Panc1 (cell line): ENCODE measurements around the gene TAMALIN. TPM values are rescaled to one million over a fixed set of nuclear protein-coding genes. Genes with fewer than 3 reads are reported as not detected.

ENCODE experiments used
- ATAC-seq: fragments of 200-7000 bp; cut with Tn5 transposase; 2 replicates; pipeline ENCODE4 v1.9.1; 2020; ENCODE audit warnings: mild to moderate bottlenecking, moderate library complexity
- BruUV-seq: library from RNA; stranded (reverse); fragments of 400-500 nt; replicated peaks from 2 replicates; lab custom pipeline; 2021; lab: Mats Ljungman, UMichigan
- CTCF ChIA-PET: fragments of 300-600 bp; sonication (Branson Sonifier 250); formaldehyde crosslinking; loops from one replicate; lab custom pipeline; 2022; ENCODE audit warnings: antibody characterized with exemption; lab: Charles Lee
- POLR2A ChIA-PET: fragments of 300-600 bp; sonication (Branson Sonifier 250); formaldehyde crosslinking; loops from one replicate; lab custom pipeline; 2022; ENCODE audit warnings: antibody characterized with exemption; lab: Charles Lee
- DNase-seq: peaks from one replicate; pipeline ENCODE4 v3.0.0-alpha.2; 2010; ENCODE audit warnings: low read depth, low spot score
- H3K27ac ChIP-seq: 2 replicates; pipeline ENCODE4 v1.5.1; 2011; ENCODE audit warnings: mild to moderate bottlenecking, low read length, inconsistent platforms
- H3K27me3 ChIP-seq: fragments of 200-500 bp; sonication (Bioruptor generic); 2 replicates; pipeline ENCODE4 v1.6.0; 2014; ENCODE audit warnings: low read length, inconsistent platforms; ENCODE audit not compliant: control insufficient read depth, insufficient read depth
- H3K36me3 ChIP-seq: fragments of 200-500 bp; sonication (Bioruptor generic); 2 replicates; pipeline ENCODE4 v1.5.1; 2014; ENCODE audit warnings: inconsistent platforms, mild to moderate bottlenecking, low read length, moderate library complexity; ENCODE audit not compliant: control insufficient read depth, insufficient read depth
- H3K4me1 ChIP-seq: 2 replicates; pipeline ENCODE4 v1.5.1; 2011; ENCODE audit warnings: inconsistent platforms, mild to moderate bottlenecking, low read length, moderate library complexity; ENCODE audit not compliant: control insufficient read depth, insufficient read depth
- H3K4me3 ChIP-seq, 2 experiments: 2 replicates each; pipeline ENCODE4 v1.5.1; 2011 to 2012; ENCODE audit warnings: low read depth in 2 of 2, low read length in 2 of 2, mild to moderate bottlenecking in 2 of 2, inconsistent platforms in 1 of 2, moderate library complexity in 1 of 2
- H3K9me3 ChIP-seq: fragments of 200-500 bp; sonication (Bioruptor generic); 2 replicates; pipeline ENCODE4 v1.5.1; 2014; ENCODE audit warnings: low read depth, mild to moderate bottlenecking, inconsistent platforms, low read length, moderate library complexity; ENCODE audit not compliant: control insufficient read depth, insufficient read depth
- POLR2AphosphoS5 ChIP-seq: IDR thresholded peaks from 2 replicates; pipeline ENCODE4 v1.6.1; 2012; ENCODE audit warnings: mild to moderate bottlenecking, low read depth, low read length, moderate library complexity
- SIN3A ChIP-seq: IDR thresholded peaks from 2 replicates; pipeline ENCODE4 v1.6.1; 2012; ENCODE audit warnings: low read depth, mild to moderate bottlenecking, low read length, moderate library complexity, borderline replicate concordance; ENCODE audit not compliant: insufficient read depth
- TCF7L2 ChIP-seq: IDR thresholded peaks from 2 replicates; pipeline ENCODE4 v1.6.1; 2011; ENCODE audit warnings: mild to moderate bottlenecking, low read depth, low read length, inconsistent platforms
- in situ Hi-C: cut with HindIII; loops from 2 replicates; pipeline ENCODE4 v1.10.0; 2016; ENCODE audit warnings: low sequenced_read_pairs, low pct_unique_long_range_greater_than_20kb
- intact Hi-C: fragments of 100-400 bp; cut with micrococcal nuclease; formaldehyde crosslinking; loops from one replicate; pipeline ENCODE4 v1.10.0; 2022; ENCODE audit not compliant: unreplicated experiment
- total RNA-seq: library from RNA; stranded (reverse); gene quantifications from one replicate; pipeline ENCODE4 v1.2.1, GENCODE V29; 2021; ENCODE audit not compliant: unreplicated experiment
- TF ChIP-seq, protein P1 (sequence below): fragments of 450-650 bp; IDR thresholded peaks from 2 replicates; pipeline ENCODE4 v1.5.1; 2017; ENCODE audit warnings: mild to moderate bottlenecking
- TF ChIP-seq, protein P2 (sequence below), 2 experiments: IDR thresholded peaks; 2 replicates each; pipeline ENCODE4 v1.6.1; 2011 to 2012; ENCODE audit warnings: low read depth in 2 of 2, control low read depth in 1 of 2, low read length in 1 of 2, mild to moderate bottlenecking in 1 of 2, moderate library complexity in 1 of 2; ENCODE audit not compliant: insufficient read depth in 1 of 2

The TAMALIN gene
- total RNA-seq, 1 experiment from 2014 or later, result 0.82 TPM

DNA sequence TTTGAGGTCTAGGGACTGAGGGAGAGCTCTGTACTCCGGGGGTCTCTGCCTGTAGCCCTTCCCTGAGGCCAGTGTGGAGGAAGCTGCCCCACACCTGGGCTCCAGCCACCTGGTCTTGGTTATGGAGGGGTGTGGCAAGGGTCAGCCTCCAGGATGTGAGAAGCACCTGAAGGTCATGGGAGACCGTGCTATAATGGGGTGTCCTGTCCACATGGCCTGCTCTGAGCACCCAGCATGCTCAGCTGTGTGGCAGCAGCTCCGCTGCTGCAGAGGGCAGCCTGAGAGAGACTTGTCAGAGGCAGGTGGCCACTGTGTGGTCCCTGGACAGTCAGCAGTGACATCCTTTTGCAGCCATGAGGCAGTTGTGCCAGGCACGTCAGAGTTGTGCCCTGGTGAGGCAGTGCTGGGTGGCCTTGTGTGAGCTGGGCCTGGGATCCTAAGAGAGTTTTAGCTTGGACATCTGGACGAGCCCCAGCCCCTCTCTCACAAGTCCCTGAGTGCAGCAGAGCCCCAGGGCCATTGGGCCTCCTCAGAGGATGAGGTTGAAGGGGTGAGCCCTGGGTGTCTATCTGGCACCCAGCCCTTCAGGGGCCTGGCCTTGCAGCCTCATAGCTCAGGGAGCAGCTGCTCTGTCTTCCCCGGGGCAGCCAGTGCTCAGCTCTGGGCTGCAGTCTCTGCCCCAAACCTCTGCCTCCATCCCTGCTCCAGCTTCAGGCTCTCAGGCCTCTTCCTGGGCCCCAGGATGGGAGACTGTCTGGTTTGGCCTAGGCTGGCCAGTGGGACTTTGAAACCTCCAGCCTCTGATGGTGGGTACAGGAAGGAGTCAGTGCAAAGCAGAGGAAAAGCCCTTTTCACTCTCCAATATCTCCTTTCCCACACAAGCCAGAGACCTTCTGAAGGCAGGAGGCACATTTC, 55.7 kb downstream of the TAMALIN start:
- no peaks in the 10 kb centered on the region for H3K4me1 ChIP-seq
- TF ChIP-seq POLR2AphosphoS5 (no peak), SIN3A (no peak), TCF7L2 (no peak)
- TF ChIP-seq, protein P1, sequence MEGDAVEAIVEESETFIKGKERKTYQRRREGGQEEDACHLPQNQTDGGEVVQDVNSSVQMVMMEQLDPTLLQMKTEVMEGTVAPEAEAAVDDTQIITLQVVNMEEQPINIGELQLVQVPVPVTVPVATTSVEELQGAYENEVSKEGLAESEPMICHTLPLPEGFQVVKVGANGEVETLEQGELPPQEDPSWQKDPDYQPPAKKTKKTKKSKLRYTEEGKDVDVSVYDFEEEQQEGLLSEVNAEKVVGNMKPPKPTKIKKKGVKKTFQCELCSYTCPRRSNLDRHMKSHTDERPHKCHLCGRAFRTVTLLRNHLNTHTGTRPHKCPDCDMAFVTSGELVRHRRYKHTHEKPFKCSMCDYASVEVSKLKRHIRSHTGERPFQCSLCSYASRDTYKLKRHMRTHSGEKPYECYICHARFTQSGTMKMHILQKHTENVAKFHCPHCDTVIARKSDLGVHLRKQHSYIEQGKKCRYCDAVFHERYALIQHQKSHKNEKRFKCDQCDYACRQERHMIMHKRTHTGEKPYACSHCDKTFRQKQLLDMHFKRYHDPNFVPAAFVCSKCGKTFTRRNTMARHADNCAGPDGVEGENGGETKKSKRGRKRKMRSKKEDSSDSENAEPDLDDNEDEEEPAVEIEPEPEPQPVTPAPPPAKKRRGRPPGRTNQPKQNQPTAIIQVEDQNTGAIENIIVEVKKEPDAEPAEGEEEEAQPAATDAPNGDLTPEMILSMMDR, result no peak
- TF ChIP-seq, protein P2, sequence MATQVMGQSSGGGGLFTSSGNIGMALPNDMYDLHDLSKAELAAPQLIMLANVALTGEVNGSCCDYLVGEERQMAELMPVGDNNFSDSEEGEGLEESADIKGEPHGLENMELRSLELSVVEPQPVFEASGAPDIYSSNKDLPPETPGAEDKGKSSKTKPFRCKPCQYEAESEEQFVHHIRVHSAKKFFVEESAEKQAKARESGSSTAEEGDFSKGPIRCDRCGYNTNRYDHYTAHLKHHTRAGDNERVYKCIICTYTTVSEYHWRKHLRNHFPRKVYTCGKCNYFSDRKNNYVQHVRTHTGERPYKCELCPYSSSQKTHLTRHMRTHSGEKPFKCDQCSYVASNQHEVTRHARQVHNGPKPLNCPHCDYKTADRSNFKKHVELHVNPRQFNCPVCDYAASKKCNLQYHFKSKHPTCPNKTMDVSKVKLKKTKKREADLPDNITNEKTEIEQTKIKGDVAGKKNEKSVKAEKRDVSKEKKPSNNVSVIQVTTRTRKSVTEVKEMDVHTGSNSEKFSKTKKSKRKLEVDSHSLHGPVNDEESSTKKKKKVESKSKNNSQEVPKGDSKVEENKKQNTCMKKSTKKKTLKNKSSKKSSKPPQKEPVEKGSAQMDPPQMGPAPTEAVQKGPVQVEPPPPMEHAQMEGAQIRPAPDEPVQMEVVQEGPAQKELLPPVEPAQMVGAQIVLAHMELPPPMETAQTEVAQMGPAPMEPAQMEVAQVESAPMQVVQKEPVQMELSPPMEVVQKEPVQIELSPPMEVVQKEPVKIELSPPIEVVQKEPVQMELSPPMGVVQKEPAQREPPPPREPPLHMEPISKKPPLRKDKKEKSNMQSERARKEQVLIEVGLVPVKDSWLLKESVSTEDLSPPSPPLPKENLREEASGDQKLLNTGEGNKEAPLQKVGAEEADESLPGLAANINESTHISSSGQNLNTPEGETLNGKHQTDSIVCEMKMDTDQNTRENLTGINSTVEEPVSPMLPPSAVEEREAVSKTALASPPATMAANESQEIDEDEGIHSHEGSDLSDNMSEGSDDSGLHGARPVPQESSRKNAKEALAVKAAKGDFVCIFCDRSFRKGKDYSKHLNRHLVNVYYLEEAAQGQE (IDR thresholded peaks at IDR 0.05; ENCODE audit: insufficient read depth in 1 of 2, low read depth in 2 of 2, low read length in 1 of 2), result no peak
- ChIA-PET POLR2A (no interaction called here), CTCF (interaction anchor here (2.0 kb wide), 1 partner anchor 20 kb away, joined by 6 read pairs; no protein-coding TSS in a partner anchor)
- no peaks in the 10 kb centered on the region for H3K27me3 ChIP-seq
- DNase-seq, result no peak
- H3K9me3 ChIP-seq, result no peaks in the 10 kb centered on the region
- no peak overlapping the region for H3K4me3 ChIP-seq
- in situ Hi-C loops (no loop called here), intact Hi-C loops (no loop called here)
- no peak overlapping the region for H3K27ac ChIP-seq
- ATAC-seq, result no peak
- no peaks in the 10 kb centered on the region for H3K36me3 ChIP-seq
- BruUV-seq, result no TSS peak

DNA sequence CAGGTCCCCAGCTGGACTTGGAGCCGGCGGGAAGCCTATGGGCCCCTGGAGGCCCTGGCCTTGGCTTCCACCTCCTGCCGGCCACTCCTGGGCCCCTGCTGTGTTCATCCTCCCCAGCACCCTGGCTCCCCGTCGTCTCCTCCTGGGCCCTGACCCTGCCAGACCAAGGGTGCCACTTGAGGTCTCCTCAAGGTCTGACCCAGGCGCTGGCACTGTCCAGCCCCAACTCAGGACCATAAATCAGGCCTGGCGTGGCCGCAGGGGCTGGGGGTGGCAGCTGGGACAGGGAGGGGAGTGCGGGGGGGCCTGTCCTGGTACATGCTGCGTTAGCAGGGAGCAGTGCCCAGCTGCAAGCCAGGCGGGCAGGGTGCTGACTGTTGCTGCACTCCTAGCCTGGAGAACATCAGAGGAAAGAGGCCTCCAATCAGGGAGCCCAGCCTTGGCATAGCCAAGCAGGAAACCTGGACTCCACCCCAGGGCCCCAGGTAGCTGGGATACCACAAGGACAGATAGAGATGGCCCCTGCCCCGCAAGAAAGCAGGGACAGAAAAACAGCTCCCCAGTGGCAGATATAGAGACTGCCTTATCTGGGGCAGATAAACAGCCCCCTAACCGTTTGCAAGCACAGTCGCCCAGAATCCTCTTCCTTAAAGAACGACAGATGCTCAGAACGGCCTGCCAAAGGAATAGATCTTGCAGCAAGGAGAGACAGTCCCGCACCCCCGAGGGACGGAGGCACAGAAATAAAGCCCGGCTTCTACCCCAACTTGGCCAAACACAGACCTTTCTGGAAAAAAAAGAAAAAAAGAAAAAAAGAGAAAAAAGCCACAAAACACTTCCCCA, 56.6 kb downstream of the TAMALIN start:
- no peak for DNase-seq
- BruUV-seq, result no TSS peak
- intact Hi-C loops (no loop called here), in situ Hi-C loops (no loop called here)
- POLR2A ChIA-PET, result no interaction called here
- H3K4me1 ChIP-seq, result no peaks in the 10 kb centered on the region
- no peaks in the 10 kb centered on the region for H3K36me3 ChIP-seq
- no peak overlapping the region for H3K27ac ChIP-seq
- no peak overlapping the region for H3K4me3 ChIP-seq
- ATAC-seq, result no peak
- TF ChIP-seq SIN3A (no peak), POLR2AphosphoS5 (no peak)
- H3K9me3 ChIP-seq, result no peaks in the 10 kb centered on the region
- no peaks in the 10 kb centered on the region for H3K27me3 ChIP-seq
- CTCF ChIA-PET, result interaction anchor here (0.5 kb wide), 1 partner anchor 12 kb away, joined by 7 read pairs; the partner anchor contains the start of gene NR4A1
